ENCODE measurements around the gene PODXL.

PODXL gene

GRCh38 chr7:131518626-131519025 is 37.8 kb downstream of the PODXL start:
- TF ChIP-seq GATA2 (IDR thresholded peaks at IDR 0.05; ENCODE audit: low read depth, low read length): no peak

- TF ChIP-seq GATA3 (IDR thresholded peaks at IDR 0.05; ENCODE audit: low read depth, low read length): no peak
- TF ChIP-seq GATA2 (IDR thresholded peaks at IDR 0.05; ENCODE audit: low read depth, low read length): no peak
These were observed 39.1 kb downstream of the PODXL start for GRCh38 chr7:131517218-131517923.

DNA sequence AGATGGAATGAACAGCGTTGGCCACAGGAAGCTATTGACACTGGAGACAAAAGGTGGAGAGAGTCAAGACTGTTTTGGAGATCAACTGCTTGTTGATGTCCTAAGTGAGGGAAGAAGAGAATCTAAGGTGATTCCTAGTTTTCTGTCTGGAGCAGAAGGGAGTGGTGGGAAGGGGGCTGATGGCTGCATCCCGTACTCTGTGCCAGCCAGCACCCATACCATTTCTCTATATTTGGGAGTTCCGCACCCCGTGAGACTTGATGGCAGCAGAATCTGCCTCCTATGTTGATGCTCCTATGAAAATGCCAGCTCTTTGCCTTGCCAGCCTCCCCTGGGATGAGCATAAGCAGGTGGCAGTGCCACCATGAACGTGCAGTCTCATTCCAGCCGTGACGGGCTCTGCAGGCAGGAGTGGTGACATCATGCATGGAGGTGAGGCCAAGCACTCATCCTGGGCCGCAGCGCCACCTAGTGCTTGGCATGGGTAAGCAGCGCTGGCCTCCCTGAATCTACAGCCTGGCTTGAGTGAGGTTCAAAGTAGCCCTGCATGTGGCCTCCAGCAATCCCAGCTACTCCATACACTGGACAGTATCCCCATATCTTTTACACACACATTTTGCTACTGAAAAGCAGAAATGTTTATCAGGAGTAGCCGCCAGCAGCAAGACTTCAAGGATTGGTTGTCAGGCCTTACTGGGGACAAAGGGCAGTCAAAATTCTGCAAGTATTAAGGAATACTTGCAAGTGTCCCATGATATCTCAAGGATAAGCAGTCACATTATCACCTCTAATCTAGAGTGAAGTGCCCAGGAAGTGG is 43.0 kb downstream of the PODXL start:
- no peak for TF ChIP-seq GATA3 (IDR thresholded peaks at IDR 0.05; ENCODE audit: low read depth, low read length)
- TF ChIP-seq GATA2 (IDR thresholded peaks at IDR 0.05; ENCODE audit: low read depth, low read length): no peak

GRCh38 chr7:131511774-131512535 is 44.5 kb downstream of the PODXL start:
- no peak for TF ChIP-seq GATA3 (IDR thresholded peaks at IDR 0.05; ENCODE audit: low read depth, low read length)
- TF ChIP-seq GATA2 (IDR thresholded peaks at IDR 0.05; ENCODE audit: low read depth, low read length): no peak

GRCh38 chr7:131511071-131511470 is 45.4 kb downstream of the PODXL start:
- TF ChIP-seq GATA2 (IDR thresholded peaks at IDR 0.05; ENCODE audit: low read depth, low read length) (no peak), GATA3 (IDR thresholded peaks at IDR 0.05; ENCODE audit: low read depth, low read length) (no peak)

DNA sequence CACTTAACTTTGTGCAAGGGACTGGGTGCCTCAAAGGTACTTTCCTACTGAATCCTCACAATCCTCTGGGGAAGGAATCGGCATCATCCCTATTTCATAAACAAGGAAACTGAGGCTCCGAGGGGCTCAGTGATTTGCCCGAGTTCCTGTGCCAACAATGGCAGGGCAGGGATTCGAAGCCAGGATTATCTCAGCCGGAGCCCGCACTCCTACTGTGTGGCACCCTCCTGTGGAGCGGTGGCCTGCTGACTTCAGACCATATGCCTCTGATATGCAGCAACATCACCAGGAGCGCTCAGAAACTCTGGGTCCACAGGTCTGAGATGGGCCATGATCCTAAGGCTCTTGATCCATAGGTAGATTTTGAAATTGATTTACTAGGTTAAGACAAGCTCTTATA is 46.6 kb downstream of the PODXL start:
- TF ChIP-seq GATA2 (IDR thresholded peaks at IDR 0.05; ENCODE audit: low read depth, low read length) (no peak), GATA3 (IDR thresholded peaks at IDR 0.05; ENCODE audit: low read depth, low read length) (no peak)

DNA sequence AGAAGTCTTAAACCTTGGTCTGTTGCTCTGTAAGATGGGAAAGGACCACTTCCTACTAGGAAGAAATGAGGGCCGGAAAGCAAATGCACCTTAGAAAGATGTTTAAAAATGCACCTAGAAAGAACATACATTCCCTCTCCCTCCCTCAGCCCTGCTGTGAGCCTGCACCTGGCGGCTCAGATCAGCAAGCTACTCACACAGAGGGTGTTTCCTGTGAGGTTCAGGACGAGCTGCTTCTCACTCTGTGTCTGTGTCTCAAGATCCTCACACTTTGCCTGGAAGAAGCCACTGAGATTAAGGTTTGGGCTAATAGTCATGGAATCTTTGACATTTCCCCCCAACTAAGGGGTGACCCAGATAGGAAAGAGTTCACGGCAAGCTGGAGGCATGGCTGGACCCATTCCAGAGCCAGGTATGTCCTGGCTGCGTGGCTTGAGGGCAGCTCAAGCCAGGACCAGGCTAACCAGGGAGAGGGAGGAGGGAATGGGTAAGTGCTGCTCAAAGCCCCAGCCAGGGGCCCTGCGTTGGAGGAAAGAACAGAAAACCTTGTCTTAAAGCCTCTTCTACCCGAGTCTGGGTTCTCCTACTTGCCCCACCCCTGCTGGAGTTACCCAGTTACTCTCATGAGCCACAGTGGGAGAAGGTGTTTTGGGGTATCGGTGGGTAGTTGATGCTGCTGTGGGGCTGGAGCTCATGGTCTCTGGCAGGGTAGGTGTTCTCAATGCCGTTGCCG is 47.5 kb downstream of the PODXL start:
- no peak for TF ChIP-seq GATA2 (IDR thresholded peaks at IDR 0.05; ENCODE audit: low read depth, low read length)
- no peak for TF ChIP-seq GATA3 (IDR thresholded peaks at IDR 0.05; ENCODE audit: low read depth, low read length)

- TF ChIP-seq GATA3 (IDR thresholded peaks at IDR 0.05; ENCODE audit: low read depth, low read length): no peak
- no peak for TF ChIP-seq GATA2 (IDR thresholded peaks at IDR 0.05; ENCODE audit: low read depth, low read length)
These were observed 48.7 kb downstream of the PODXL start for GRCh38 chr7:131507592-131508331.

- TF ChIP-seq GATA2 (IDR thresholded peaks at IDR 0.05; ENCODE audit: low read depth, low read length) (no peak), GATA3 (IDR thresholded peaks at IDR 0.05; ENCODE audit: low read depth, low read length) (no peak)
These were observed 49.8 kb downstream of the PODXL start for GRCh38 chr7:131506597-131506996.

DNA sequence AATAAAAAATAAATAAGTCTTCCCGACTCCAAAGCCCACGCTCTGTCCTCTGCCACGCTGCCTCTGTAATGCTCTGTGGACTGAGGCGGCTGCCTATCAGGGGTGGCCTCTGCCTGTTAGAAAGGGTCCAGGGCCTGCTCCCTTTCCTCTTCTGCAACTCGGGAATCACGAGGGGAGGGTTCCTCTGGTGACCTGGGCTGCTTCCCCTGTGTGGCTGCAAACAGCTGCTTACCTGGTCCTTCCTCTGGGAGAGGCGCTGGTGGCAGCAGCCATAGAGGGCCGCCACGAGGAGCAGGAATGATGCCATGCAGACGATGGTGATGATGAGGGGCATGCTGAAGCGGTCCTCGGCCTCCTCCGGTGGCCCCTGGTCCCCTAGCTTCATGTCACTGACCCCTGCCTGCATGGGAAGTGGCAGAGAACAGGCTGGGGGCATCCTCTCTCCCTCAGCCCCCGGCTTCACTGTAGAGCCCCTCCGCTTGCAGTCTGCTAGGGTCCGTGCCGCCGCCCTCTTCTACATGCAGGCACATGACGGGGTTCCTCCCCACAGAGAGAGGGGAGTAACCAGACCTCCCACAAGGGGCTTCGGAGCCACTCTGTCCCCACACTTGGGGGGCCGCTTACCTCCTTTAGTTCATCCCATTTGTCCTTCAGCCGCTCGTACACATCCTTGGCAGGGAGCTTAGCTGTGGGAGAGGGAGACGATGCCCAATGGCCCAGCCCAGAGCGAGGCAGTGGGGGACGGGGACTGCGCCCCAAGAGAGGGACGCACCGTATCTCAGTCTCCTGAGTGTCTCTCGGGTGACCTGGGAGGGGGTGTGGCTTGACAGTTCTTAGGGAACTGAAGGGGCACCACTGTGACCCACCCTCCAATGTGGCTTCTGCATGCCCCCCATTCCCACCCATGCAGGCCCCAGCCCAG is 50.5 kb downstream of the PODXL start:
- TF ChIP-seq GATA3 (IDR thresholded peaks at IDR 0.05; ENCODE audit: low read depth, low read length) (no peak), GATA2 (IDR thresholded peaks at IDR 0.05; ENCODE audit: low read depth, low read length) (no peak)

DNA sequence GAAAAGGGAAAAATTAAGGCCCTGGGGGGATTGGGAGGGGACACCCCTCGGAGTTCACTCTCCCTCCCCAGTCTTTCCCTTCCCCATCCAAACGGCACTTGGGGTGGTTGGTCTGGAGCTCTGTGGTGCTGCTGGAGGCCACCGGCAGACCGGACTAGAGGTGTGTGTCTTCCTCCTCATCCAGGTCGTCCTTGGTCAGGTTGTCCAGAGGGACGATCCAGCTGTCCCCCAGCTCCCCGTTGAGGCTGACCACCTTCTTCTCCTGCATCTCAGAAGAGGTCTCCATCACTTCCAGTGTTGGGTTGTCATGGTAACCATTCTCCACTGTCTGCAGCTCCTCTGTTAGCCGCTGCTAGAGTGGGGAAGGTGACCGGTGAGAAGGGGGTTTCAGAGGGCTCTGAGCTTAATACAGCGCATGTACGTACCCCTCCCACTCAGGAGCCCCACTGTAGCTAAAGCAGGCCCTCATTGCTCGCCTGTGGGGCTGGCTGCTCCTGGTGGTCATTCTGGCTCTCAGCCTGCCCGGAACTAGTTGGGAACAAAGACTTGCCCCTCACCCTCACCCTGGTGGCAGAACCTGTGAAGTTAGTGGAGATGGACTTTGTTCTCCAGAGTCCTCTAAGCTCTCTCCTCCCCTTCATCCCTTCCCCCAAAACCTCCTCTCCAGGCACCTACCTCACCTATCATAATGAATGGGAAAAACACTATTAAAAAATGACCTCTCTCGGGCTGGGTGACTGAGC is 52.1 kb downstream of the PODXL start:
- TF ChIP-seq GATA3 (IDR thresholded peaks at IDR 0.05; ENCODE audit: low read depth, low read length) (no peak), GATA2 (IDR thresholded peaks at IDR 0.05; ENCODE audit: low read depth, low read length) (no peak)

GRCh38 chr7:131503639-131504038 is 52.8 kb downstream of the PODXL start:
- TF ChIP-seq GATA3 (IDR thresholded peaks at IDR 0.05; ENCODE audit: low read depth, low read length): no peak
- TF ChIP-seq GATA2 (IDR thresholded peaks at IDR 0.05; ENCODE audit: low read depth, low read length): no peak
